H1 (cell line): ENCODE data around the gene SLC12A6. TPM values are rescaled to one million over a fixed set of nuclear protein-coding genes. Genes with fewer than 3 reads are reported as not detected.

ENCODE experiments used
- CTCF ChIA-PET: fragments of 300-600 bp; sonication (Branson Sonifier 250); formaldehyde crosslinking; loops from one replicate; lab custom pipeline; 2021; ENCODE audit not compliant: partially characterized antibody; lab: Charles Lee
- POLR2A ChIA-PET: fragments of 300-600 bp; sonication (Branson Sonifier 250); formaldehyde crosslinking; loops from one replicate; lab custom pipeline; 2021; ENCODE audit warnings: inconsistent platforms; ENCODE audit not compliant: partially characterized antibody; lab: Charles Lee
- DNase-seq, 2 experiments: peaks; one replicate each; pipeline versions ENCODE4 v3.0.0 to v3.0.0-alpha.2; 2010 to 2022; ENCODE audit warnings: low spot score in 2 of 2, low read depth in 1 of 2, mixed read lengths in 1 of 2
- FAIRE-seq: peaks from 2 replicates; lab custom pipeline; 2011; peaks lifted over from hg19 to GRCh38; lab: Jason Lieb, UNC
- H2AFZ ChIP-seq: 2 replicates; pipeline ENCODE4 v1.8.1; 2012; ENCODE audit warnings: low read length, inconsistent platforms
- H2AK5ac ChIP-seq: 2 replicates; pipeline ENCODE4 v1.6.1; 2013; ENCODE audit warnings: low read depth, low read length
- H2BK120ac ChIP-seq: replicated peaks from 2 replicates; pipeline ENCODE3; 2013; ENCODE audit warnings: low read depth, low read length, inconsistent platforms
- H2BK12ac ChIP-seq: 2 replicates; pipeline ENCODE4 v1.6.1; 2013; ENCODE audit warnings: low read depth, low read length
- H2BK15ac ChIP-seq: 2 replicates; pipeline ENCODE4 v1.6.1; 2013; ENCODE audit warnings: low read length
- H2BK20ac ChIP-seq: 2 replicates; pipeline ENCODE4 v1.6.1; 2013; ENCODE audit warnings: low read length
- H2BK5ac ChIP-seq: 2 replicates; pipeline ENCODE4 v1.6.1; 2013; ENCODE audit warnings: low read depth, low read length
- H3K14ac ChIP-seq: 2 replicates; pipeline ENCODE4 v1.6.1; 2013; ENCODE audit warnings: inconsistent platforms; ENCODE audit not compliant: insufficient read length
- H3K18ac ChIP-seq: 2 replicates; pipeline ENCODE4 v1.6.1; 2013; ENCODE audit warnings: low read length; ENCODE audit errors: extremely low read depth
- H3K23ac ChIP-seq: 2 replicates; pipeline ENCODE4 v1.6.1; 2013; ENCODE audit warnings: inconsistent platforms; ENCODE audit not compliant: insufficient read length
- H3K23me2 ChIP-seq: 2 replicates; pipeline ENCODE4 v1.6.1; 2013; ENCODE audit warnings: low read depth, low read length
- H3K27ac ChIP-seq: 2 replicates; pipeline ENCODE4 v1.6.1; 2011; ENCODE audit warnings: low read depth, low read length, inconsistent platforms
- H3K27me3 ChIP-seq, 4 experiments: replicated peaks in 1 of 4; 1 replicate in 1 of 4; 2 replicates in 3 of 4; pipeline versions ENCODE4 v1.6.1 to v1.8.1; 2011 to 2013; ENCODE audit warnings: low read length in 3 of 4, mild to moderate bottlenecking in 3 of 4, inconsistent platforms in 2 of 4, mixed read lengths in 2 of 4, moderate library complexity in 1 of 4; ENCODE audit not compliant: control insufficient read depth in 3 of 4, insufficient read depth in 3 of 4; ENCODE audit errors: extremely low read depth in 1 of 4
- H3K36me3 ChIP-seq, 4 experiments: 2 replicates each; pipeline versions ENCODE4 v1.6.1 to v1.8.1; 2011 to 2013; ENCODE audit warnings: mild to moderate bottlenecking in 4 of 4, low read length in 3 of 4, moderate library complexity in 2 of 4, control low read depth in 1 of 4, inconsistent platforms in 1 of 4; ENCODE audit not compliant: insufficient read depth in 4 of 4, control insufficient read depth in 2 of 4
- H3K4ac ChIP-seq: replicated peaks from 2 replicates; pipeline ENCODE3; 2013; ENCODE audit warnings: low read length, low read depth, mixed read lengths, inconsistent platforms; ENCODE audit not compliant: insufficient read length
- H3K4me1 ChIP-seq, 4 experiments: replicated peaks in 1 of 4; 1 replicate in 1 of 4; 2 replicates in 3 of 4; pipeline versions ENCODE4 v1.6.1 to v1.8.1; 2011 to 2013; ENCODE audit warnings: low read length in 3 of 4, inconsistent platforms in 2 of 4, mixed read lengths in 1 of 4; ENCODE audit not compliant: insufficient read depth in 4 of 4, control insufficient read depth in 3 of 4
- H3K4me2 ChIP-seq, 2 experiments: 2 replicates each; pipeline versions ENCODE4 v1.6.1 to v1.8.1; 2011 to 2013; ENCODE audit warnings: low read depth in 2 of 2, low read length in 2 of 2, control low read depth in 1 of 2, inconsistent platforms in 1 of 2, mild to moderate bottlenecking in 1 of 2; ENCODE audit not compliant: insufficient read depth in 1 of 2
- H3K4me3 ChIP-seq, 4 experiments: fragments of 200-600, 300-600 bp in 1 of 4; sonication (generic), shearing (Covaris generic), sonication (Bioruptor Twin) in 1 of 4; 2 replicates each; pipeline versions ENCODE4 v1.5.1 to v1.8.1; 2011 to 2016; ENCODE audit warnings: low read length in 4 of 4, low read depth in 3 of 4, control low read depth in 2 of 4, inconsistent platforms in 2 of 4, mild to moderate bottlenecking in 2 of 4, mixed read lengths in 1 of 4, moderate library complexity in 1 of 4; ENCODE audit not compliant: insufficient read depth in 2 of 4; ENCODE audit errors: extremely low read depth in 1 of 4
- H3K56ac ChIP-seq: replicated peaks from 2 replicates; pipeline ENCODE3; 2013; ENCODE audit warnings: low read depth, mild to moderate bottlenecking, mixed read lengths, low read length, inconsistent platforms; ENCODE audit not compliant: insufficient read length
- H3K79me1 ChIP-seq: 2 replicates; pipeline ENCODE4 v1.6.1; 2013; ENCODE audit warnings: low read depth, low read length, control low read depth
- H3K79me2 ChIP-seq, 2 experiments: 2 replicates each; pipeline versions ENCODE4 v1.6.1 to v1.8.1; 2012 to 2013; ENCODE audit warnings: low read length in 2 of 2, mild to moderate bottlenecking in 2 of 2, inconsistent platforms in 1 of 2; ENCODE audit not compliant: insufficient read depth in 2 of 2, control insufficient read depth in 1 of 2
- H3K9ac ChIP-seq, 4 experiments: replicated peaks in 1 of 4; 1 replicate in 1 of 4; 2 replicates in 3 of 4; pipeline versions ENCODE4 v1.6.1 to v1.8.1; 2011 to 2013; ENCODE audit warnings: low read depth in 3 of 4, low read length in 3 of 4, control low read depth in 2 of 4, mild to moderate bottlenecking in 2 of 4, moderate library complexity in 2 of 4, inconsistent platforms in 1 of 4; ENCODE audit errors: extremely low read depth in 1 of 4
- H3K9me3 ChIP-seq, 2 experiments: 2 replicates each; pipeline versions ENCODE4 v1.6.1 to v1.8.1; 2012 to 2013; ENCODE audit warnings: mild to moderate bottlenecking in 2 of 2, moderate library complexity in 2 of 2, control low read depth in 1 of 2, inconsistent platforms in 1 of 2, low read depth in 1 of 2, low read length in 1 of 2, mixed read lengths in 1 of 2; ENCODE audit not compliant: insufficient read depth in 2 of 2
- H4K20me1 ChIP-seq, 2 experiments: replicated peaks in 1 of 2; 2 replicates each; pipeline versions ENCODE3 to v1.8.1; 2011 to 2013; ENCODE audit warnings: inconsistent platforms in 2 of 2, low read length in 2 of 2, mild to moderate bottlenecking in 1 of 2; ENCODE audit not compliant: insufficient read depth in 2 of 2, control insufficient read depth in 1 of 2
- H4K5ac ChIP-seq: 2 replicates; pipeline ENCODE4 v1.6.1; 2013; ENCODE audit warnings: low read length, low read depth, mixed read lengths, inconsistent platforms; ENCODE audit not compliant: insufficient read length
- H4K8ac ChIP-seq: 2 replicates; pipeline ENCODE4 v1.8.0; 2013; ENCODE audit warnings: mild to moderate bottlenecking, moderate library complexity, low read length, inconsistent platforms; ENCODE audit not compliant: insufficient read depth; ENCODE audit errors: extremely low read depth
- H4K91ac ChIP-seq: replicated peaks from 2 replicates; pipeline ENCODE3; 2013; ENCODE audit warnings: low read length, mixed read lengths, inconsistent platforms; ENCODE audit not compliant: insufficient read length
- BRCA1 ChIP-seq: IDR thresholded peaks from 2 replicates; pipeline ENCODE4 v1.6.1; 2012; ENCODE audit warnings: low read depth, low read length, improper control_type of control experiment
- CHD1 ChIP-seq: IDR thresholded peaks from 2 replicates; pipeline ENCODE4 v1.6.1; 2012; ENCODE audit warnings: low read depth, low read length, improper control_type of control experiment
- CHD2 ChIP-seq: IDR thresholded peaks from 2 replicates; pipeline ENCODE4 v1.6.1; 2012; ENCODE audit warnings: low read length, improper control_type of control experiment
- JUN ChIP-seq: IDR thresholded peaks from 2 replicates; pipeline ENCODE4 v1.6.1; 2011; ENCODE audit warnings: low read depth, mild to moderate bottlenecking, improper control_type of control experiment, low read length
- JUND ChIP-seq: IDR thresholded peaks from 2 replicates; pipeline ENCODE4 v1.6.1; 2011; ENCODE audit warnings: mild to moderate bottlenecking, improper control_type of control experiment, low read length
- RFX5 ChIP-seq: IDR thresholded peaks from 2 replicates; pipeline ENCODE4 v1.6.1; 2011; ENCODE audit warnings: low read depth, low read length, improper control_type of control experiment, borderline replicate concordance
- SAP30 ChIP-seq: fragments of 300-600 bp; sonication (generic); IDR thresholded peaks from 2 replicates; pipeline ENCODE4 v1.7.1; 2012; ENCODE audit warnings: low read length, moderate library complexity, mild to moderate bottlenecking, inconsistent platforms; ENCODE audit not compliant: insufficient read depth, insufficient replicate concordance
- SIRT6 ChIP-seq: IDR thresholded peaks from one replicate; pipeline ENCODE4 v1.7.1; 2012; ENCODE audit warnings: low read length, inconsistent platforms
- SIX5 ChIP-seq: IDR thresholded peaks from 2 replicates; pipeline ENCODE4 v1.6.1; 2011; ENCODE audit warnings: mild to moderate bottlenecking, low read depth, low read length
- SP2 ChIP-seq: IDR thresholded peaks from 2 replicates; pipeline ENCODE4 v1.6.1; 2012; ENCODE audit warnings: mild to moderate bottlenecking, low read length, inconsistent platforms
- SRF ChIP-seq: IDR thresholded peaks from 2 replicates; pipeline ENCODE4 v1.6.1; 2011; ENCODE audit warnings: mild to moderate bottlenecking, low read depth, low read length, moderate library complexity
- ZNF274 ChIP-seq: IDR thresholded peaks from 2 replicates; pipeline ENCODE4 v1.7.0; 2012; ENCODE audit warnings: low read length, borderline replicate concordance; ENCODE audit errors: extremely low read depth
- polyA plus RNA-seq, 7 experiments: library from polyadenylated mRNA; depleted of rRNA in 3 of 7; stranded (reverse) in 5 of 7; unstranded in 2 of 7; fragments of >200 nt in 5 of 7; fragments of 200-250 nt in 2 of 7; gene quantifications; 1 replicate in 5 of 7; 2 replicates in 1 of 7; 4 replicates in 1 of 7; pipeline versions ENCODE4 v1.2.1 to v1.2.3, GENCODE V29; 2011 to 2013; ENCODE audit warnings: missing spikeins in 2 of 7, mixed read lengths in 2 of 7
- total RNA-seq: library from RNA; stranded (reverse); fragmentation: NEBNext Ultra II Directional; extraction: Animal tissue kit (Norgen Biotek cat#: 25700); gene quantifications from 2 replicates; pipeline ENCODE4 v1.2.1, GENCODE V29; 2021
- TF ChIP-seq, protein P1 (sequence below): IDR thresholded peaks from 2 replicates; pipeline ENCODE4 v1.6.1; 2012; ENCODE audit warnings: inconsistent platforms
- TF ChIP-seq, protein P2 (sequence below): IDR thresholded peaks from 2 replicates; pipeline ENCODE4 v1.6.1; 2011; ENCODE audit warnings: low read length, improper control_type of control experiment
- TF ChIP-seq, protein P3 (sequence below): IDR thresholded peaks from 2 replicates; pipeline ENCODE4 v1.6.1; 2011; ENCODE audit warnings: low read depth, mild to moderate bottlenecking, low read length; ENCODE audit not compliant: insufficient read depth

Gene SLC12A6
- total and polyA plus RNA-seq, 2 of the 8 experiments (the other 6 are each of a cell fraction or from before 2014, with no cell fraction given) = 9.2 to 11.1 TPM

DNA sequence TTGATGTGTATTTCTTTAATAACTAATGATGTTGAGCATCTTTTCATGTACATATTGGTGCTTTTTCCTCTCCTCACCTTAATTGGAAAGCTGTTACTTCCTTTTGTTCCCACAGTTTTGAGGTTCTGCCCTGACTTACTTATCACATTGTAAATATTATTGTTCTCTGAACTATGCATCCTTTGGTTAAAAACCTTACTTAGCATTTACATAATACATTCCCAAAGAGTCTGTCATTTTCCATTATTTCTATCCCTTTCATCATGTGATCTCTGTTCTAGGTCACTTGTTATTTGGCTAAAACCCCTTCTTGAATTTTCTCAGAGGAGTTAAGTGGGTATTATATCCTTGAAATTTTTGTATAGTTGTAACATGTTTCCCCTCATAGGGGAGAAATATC is 33.0 kb downstream of the SLC12A6 start:
- Histone ChIP-seq H3K9me3 (no peaks in the 10 kb centered on the region), H3K14ac (no peak overlapping the region), H3K9ac (no peak overlapping the region), H4K20me1 (no peaks in the 10 kb centered on the region), H2BK5ac (no peak overlapping the region), H3K36me3 (no peaks in the 10 kb centered on the region), H2BK20ac (no peak overlapping the region), H3K4me1 (no peaks in the 10 kb centered on the region), H3K79me2 (no peaks in the 10 kb centered on the region), H2BK15ac (no peak overlapping the region), H3K18ac (no peak overlapping the region), H4K91ac (no peak overlapping the region), H3K23me2 (no peaks in the 10 kb centered on the region; the same call in 1 of the 2 replicates), H3K4ac (no peak overlapping the region), H3K27ac (no peak overlapping the region), H3K4me2 (no peak overlapping the region), H4K5ac (no peak overlapping the region), H3K23ac (no peak overlapping the region), H2BK12ac (no peak overlapping the region), H2BK120ac (no peak overlapping the region), H3K79me1 (no peaks in the 10 kb centered on the region), H3K27me3 (no peaks in the 10 kb centered on the region), H3K56ac (no peak overlapping the region), H4K8ac (no peak overlapping the region), H2AFZ (no peak overlapping the region), H2AK5ac (no peak overlapping the region), H3K4me3 (no peak overlapping the region)
- FAIRE-seq (no peak), DNase-seq (no peak)
- ChIA-PET POLR2A (no interaction called here), CTCF (interaction anchor here (0.6 to 1.1 kb wide), 2 partner anchors 21 to 189 kb away, joined by 3 read pairs; no protein-coding TSS in a partner anchor)
- TF ChIP-seq SP2 (no peak), CHD2 (no peak), SIRT6 (no peak), SAP30 (no peak), RFX5 (no peak), JUND (no peak), CHD1 (no peak), ZNF274 (no peak), SIX5 (no peak), BRCA1 (no peak), SRF (no peak), JUN (no peak)
- TF ChIP-seq, protein P1, sequence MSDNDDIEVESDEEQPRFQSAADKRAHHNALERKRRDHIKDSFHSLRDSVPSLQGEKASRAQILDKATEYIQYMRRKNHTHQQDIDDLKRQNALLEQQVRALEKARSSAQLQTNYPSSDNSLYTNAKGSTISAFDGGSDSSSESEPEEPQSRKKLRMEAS = no peak
- TF ChIP-seq, protein P2, sequence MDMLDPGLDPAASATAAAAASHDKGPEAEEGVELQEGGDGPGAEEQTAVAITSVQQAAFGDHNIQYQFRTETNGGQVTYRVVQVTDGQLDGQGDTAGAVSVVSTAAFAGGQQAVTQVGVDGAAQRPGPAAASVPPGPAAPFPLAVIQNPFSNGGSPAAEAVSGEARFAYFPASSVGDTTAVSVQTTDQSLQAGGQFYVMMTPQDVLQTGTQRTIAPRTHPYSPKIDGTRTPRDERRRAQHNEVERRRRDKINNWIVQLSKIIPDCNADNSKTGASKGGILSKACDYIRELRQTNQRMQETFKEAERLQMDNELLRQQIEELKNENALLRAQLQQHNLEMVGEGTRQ = no peak
- TF ChIP-seq, protein P3, sequence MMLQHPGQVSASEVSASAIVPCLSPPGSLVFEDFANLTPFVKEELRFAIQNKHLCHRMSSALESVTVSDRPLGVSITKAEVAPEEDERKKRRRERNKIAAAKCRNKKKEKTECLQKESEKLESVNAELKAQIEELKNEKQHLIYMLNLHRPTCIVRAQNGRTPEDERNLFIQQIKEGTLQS = no peak
